ENCODE results near the gene PACS1.

GRCh38 chr11:66026017-66026529, 44.0 kb upstream of the PACS1 start, which contains the start of gene CATSPER1:
- TF ChIP-seq CTCF (IDR thresholded peaks at IDR 0.05; ENCODE audit: low read depth, low read length) (no peak), EZH2phosphoT487 (IDR thresholded peaks at IDR 0.05; ENCODE audit: low read depth) (no peak)
